Body of pancreas (tissue), 4 donors: ENCODE results near the gene FGG. TPM values are rescaled to one million over a fixed set of nuclear protein-coding genes. Genes with fewer than 3 reads are reported as not detected.

Experiments
- ATAC-seq: fragments of 150-250 bp; one replicate; pipeline ENCODE4 v1.9.1; 2016
- DNase-seq, 4 donors: peaks; one replicate each; pipeline ENCODE4 v3.0.0-alpha.2; 2019
- H3K27ac ChIP-seq, 4 donors: fragments of 200-600 bp; sonication (generic); 1 replicate in 3 of 4; 2 replicates in 1 of 4; pipeline versions ENCODE4 v1.5.1 to v1.6.1; 2016 to 2019; ENCODE audit warnings: mild to moderate bottlenecking in 1 of 4, mixed read lengths in 1 of 4, moderate library complexity in 1 of 4
- H3K27me3 ChIP-seq, 2 donors: fragments of 200-600 bp; sonication (generic); one replicate each; pipeline ENCODE4 v1.6.0; 2016; ENCODE audit warnings: mild to moderate bottlenecking in 1 of 2
- H3K36me3 ChIP-seq, 2 donors: fragments of 200-600 bp; sonication (generic); replicated peaks in 1 of 2; 2 replicates each; pipeline ENCODE4 v1.5.1; 2016; ENCODE audit warnings: low read depth in 2 of 2; ENCODE audit not compliant: insufficient read depth in 1 of 2
- H3K4me1 ChIP-seq: fragments of 200-600 bp; sonication (generic); one replicate; pipeline ENCODE4 v1.6.0; 2016
- H3K4me3 ChIP-seq, 2 donors: fragments of 200-600 bp; sonication (generic); 1 replicate in 1 of 2; 2 replicates in 1 of 2; pipeline ENCODE4 v1.5.1; 2016 to 2019
- H3K9me3 ChIP-seq, 3 donors: fragments of 200-600 bp; sonication (generic); 1 replicate in 2 of 3; 2 replicates in 1 of 3; pipeline ENCODE4 v1.5.1; 2016
- POLR2A ChIP-seq, 3 donors: fragments of 450-650 bp; IDR thresholded peaks; one replicate each; pipeline ENCODE4 v1.6.1; 2016; ENCODE audit warnings: antibody characterized with exemption in 3 of 3, mild to moderate bottlenecking in 2 of 3
- WGBS, 2 donors: methylation state at CpG; one replicate each; pipeline ENCODE4 v1.1.5; 2017; 5-methylcytosine and 5-hydroxymethylcytosine counted together
- intact Hi-C: fragments of 100-400 bp; cut with DNase I; formaldehyde crosslinking; loops from one replicate; pipeline ENCODE4 v1.15.1; 2023
- total RNA-seq, 2 donors: library from RNA; depleted of rRNA; stranded (reverse); fragments of >200 nt; gene quantifications; one replicate each; pipeline ENCODE4 v1.1.0, GENCODE V29; 2016
- TF ChIP-seq, protein P1 (sequence below), 7 experiments: fragments of 450-650 bp in 4 of 7; fragments of 200-600 bp in 3 of 7; sonication (generic) in 3 of 7; IDR thresholded peaks; one replicate each; pipeline ENCODE4 v1.5.1; 2016 to 2019; ENCODE audit warnings: antibody characterized with exemption in 7 of 7

The FGG gene
- total RNA-seq, 2 donors from 2014 or later: not detected

DNA sequence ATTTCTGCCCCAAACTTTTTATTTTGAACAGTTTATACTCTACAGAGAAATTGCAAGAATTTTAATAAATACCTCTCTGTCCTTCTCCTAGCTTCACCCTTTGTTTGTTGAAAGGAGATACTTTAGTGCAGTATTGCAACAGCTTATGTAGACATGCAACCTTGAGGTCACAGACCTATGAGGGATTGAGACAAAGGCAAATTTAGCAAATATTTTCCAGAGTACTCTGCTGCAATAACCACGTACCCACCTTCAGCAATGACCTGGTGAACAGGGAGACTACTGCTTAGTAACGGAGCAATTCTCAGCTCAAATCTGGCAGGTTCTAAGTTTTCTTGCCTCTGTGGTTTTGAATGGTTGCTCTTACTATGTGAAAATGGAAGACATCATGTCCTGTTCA is 35.1 kb downstream of the FGG start:
- no peaks in the 10 kb centered on the region for H3K9me3 ChIP-seq
- DNase-seq (no peak), ATAC-seq (no peak)
- H3K27ac ChIP-seq: no peak overlapping the region
- no peaks in the 10 kb centered on the region for H3K4me1 ChIP-seq
- H3K27me3 ChIP-seq: no peaks in the 10 kb centered on the region
- H3K36me3 ChIP-seq: no peaks in the 10 kb centered on the region
- H3K4me3 ChIP-seq: no peak overlapping the region
- no peak for TF ChIP-seq POLR2A (IDR thresholded peaks at IDR 0.05)
- TF ChIP-seq, protein P1, sequence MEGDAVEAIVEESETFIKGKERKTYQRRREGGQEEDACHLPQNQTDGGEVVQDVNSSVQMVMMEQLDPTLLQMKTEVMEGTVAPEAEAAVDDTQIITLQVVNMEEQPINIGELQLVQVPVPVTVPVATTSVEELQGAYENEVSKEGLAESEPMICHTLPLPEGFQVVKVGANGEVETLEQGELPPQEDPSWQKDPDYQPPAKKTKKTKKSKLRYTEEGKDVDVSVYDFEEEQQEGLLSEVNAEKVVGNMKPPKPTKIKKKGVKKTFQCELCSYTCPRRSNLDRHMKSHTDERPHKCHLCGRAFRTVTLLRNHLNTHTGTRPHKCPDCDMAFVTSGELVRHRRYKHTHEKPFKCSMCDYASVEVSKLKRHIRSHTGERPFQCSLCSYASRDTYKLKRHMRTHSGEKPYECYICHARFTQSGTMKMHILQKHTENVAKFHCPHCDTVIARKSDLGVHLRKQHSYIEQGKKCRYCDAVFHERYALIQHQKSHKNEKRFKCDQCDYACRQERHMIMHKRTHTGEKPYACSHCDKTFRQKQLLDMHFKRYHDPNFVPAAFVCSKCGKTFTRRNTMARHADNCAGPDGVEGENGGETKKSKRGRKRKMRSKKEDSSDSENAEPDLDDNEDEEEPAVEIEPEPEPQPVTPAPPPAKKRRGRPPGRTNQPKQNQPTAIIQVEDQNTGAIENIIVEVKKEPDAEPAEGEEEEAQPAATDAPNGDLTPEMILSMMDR (IDR thresholded peaks at IDR 0.05): no peak
- intact Hi-C loops: no loop called here
- WGBS, 2 donors: 66 to 85% methylated on average over 2 of the region's 2 CpGs

- H3K4me1 ChIP-seq: no peaks in the 10 kb centered on the region
- 77 to 80% methylated on average over 3 of the region's 3 CpGs for WGBS, 2 donors
- TF ChIP-seq, protein P1 (IDR thresholded peaks at IDR 0.05): no peak
- no peak for TF ChIP-seq POLR2A (IDR thresholded peaks at IDR 0.05)
- no peaks in the 10 kb centered on the region for H3K36me3 ChIP-seq
- ATAC-seq (no peak), DNase-seq (no peak)
- no peaks in the 10 kb centered on the region for H3K9me3 ChIP-seq
- no peak overlapping the region for H3K27ac ChIP-seq
- H3K4me3 ChIP-seq: no peak overlapping the region
- intact Hi-C loops: no loop called here
- no peaks in the 10 kb centered on the region for H3K27me3 ChIP-seq
Measured at GRCh38 chr4:154574311-154574710, 38.1 kb downstream of the FGG start.

- intact Hi-C loops: no loop called here
- Histone ChIP-seq H3K27me3 (no peaks in the 10 kb centered on the region), H3K36me3 (no peaks in the 10 kb centered on the region), H3K9me3 (no peaks in the 10 kb centered on the region), H3K4me3 (no peak overlapping the region), H3K27ac (no peak overlapping the region), H3K4me1 (no peaks in the 10 kb centered on the region)
- no peak for TF ChIP-seq POLR2A (IDR thresholded peaks at IDR 0.05)
- TF ChIP-seq, protein P1 (IDR thresholded peaks at IDR 0.05): no peak
- DNase-seq: no peak
- ATAC-seq: no peak
- 80 to 84% methylated on average over 5 of the region's 5 CpGs for WGBS, 2 donors
Measured at GRCh38 chr4:154573190-154573870, 39.1 kb downstream of the FGG start.

GRCh38 chr4:154569584-154569983 is 42.9 kb downstream of the FGG start:
- no peaks in the 10 kb centered on the region for H3K36me3 ChIP-seq
- H3K4me3 ChIP-seq: no peak overlapping the region
- no peak for DNase-seq
- H3K4me1 ChIP-seq: no peaks in the 10 kb centered on the region
- no peak for ATAC-seq
- H3K27ac ChIP-seq: no peak overlapping the region
- TF ChIP-seq, protein P1 (IDR thresholded peaks at IDR 0.05): no peak
- no peak for TF ChIP-seq POLR2A (IDR thresholded peaks at IDR 0.05)
- no peaks in the 10 kb centered on the region for H3K9me3 ChIP-seq
- intact Hi-C loops: no loop called here
- 68 to 83% methylated on average over 5 of the region's 5 CpGs for WGBS, 2 donors
- no peaks in the 10 kb centered on the region for H3K27me3 ChIP-seq

- no peak overlapping the region for H3K27ac ChIP-seq
Measured at GRCh38 chr4:154569028-154569427, 43.4 kb downstream of the FGG start.

More at GRCh38 chr4:154569028-154569427, 43.4 kb downstream of the FGG start:
- DNase-seq: no peak
- ATAC-seq: no peak
- no peaks in the 10 kb centered on the region for H3K36me3 ChIP-seq
- no peaks in the 10 kb centered on the region for H3K27me3 ChIP-seq
- no peaks in the 10 kb centered on the region for H3K4me1 ChIP-seq
- H3K9me3 ChIP-seq: no peaks in the 10 kb centered on the region
- TF ChIP-seq POLR2A (IDR thresholded peaks at IDR 0.05): no peak
- TF ChIP-seq, protein P1 (IDR thresholded peaks at IDR 0.05): no peak
- 38 to 40% methylated on average over 3 of the region's 3 CpGs for WGBS, 2 donors
- intact Hi-C loops: no loop called here
- no peak overlapping the region for H3K4me3 ChIP-seq
